ENCODE measurements around the gene CGNL1. TPM values are rescaled to one million over a fixed set of nuclear protein-coding genes. Genes with fewer than 3 reads are reported as not detected.

The CGNL1 gene
- total RNA-seq, 4 donors from 2014 or later = 4.7 to 13.7 (median 7.3) TPM

- no peak for DNase-seq (ENCODE audit: low spot score)
- TF ChIP-seq CTCF (IDR thresholded peaks at IDR 0.05) = no peak
These were observed 165.0 kb downstream of the CGNL1 start for GRCh38 chr15:57541271-57541670.

GRCh38 chr15:57541805-57542504 is 165.7 kb downstream of the CGNL1 start:
- peak; percentile 64 for ATAC-seq (ENCODE audit: low FRiP score)
- DNase-seq (ENCODE audit: low spot score) = peak; percentile 70
- peak in 1 of 3 donors; percentile 38 for TF ChIP-seq CTCF (IDR thresholded peaks at IDR 0.05)

More at GRCh38 chr15:57541271-57541670, 165.0 kb downstream of the CGNL1 start:
- ATAC-seq (ENCODE audit: low FRiP score) = no peak

- ATAC-seq (ENCODE audit: low FRiP score) (no peak), DNase-seq (ENCODE audit: low spot score) (no peak)
- TF ChIP-seq CTCF (IDR thresholded peaks at IDR 0.05) = no peak
These were observed 166.2 kb downstream of the CGNL1 start for GRCh38 chr15:57542505-57542817.

GRCh38 chr15:57544848-57545480 is 168.7 kb downstream of the CGNL1 start:
- ATAC-seq (ENCODE audit: low FRiP score) (no peak), DNase-seq (ENCODE audit: low spot score) (no peak)
- TF ChIP-seq CTCF (IDR thresholded peaks at IDR 0.05) = no peak

- ATAC-seq (ENCODE audit: low FRiP score) (no peak), DNase-seq (ENCODE audit: low spot score) (no peak)
- TF ChIP-seq CTCF (IDR thresholded peaks at IDR 0.05) = no peak
These were observed 169.7 kb downstream of the CGNL1 start for GRCh38 chr15:57545995-57546394.

GRCh38 chr15:57547243-57547755 is 171.0 kb downstream of the CGNL1 start:
- DNase-seq (ENCODE audit: low spot score) (no peak), ATAC-seq (ENCODE audit: low FRiP score) (no peak)
- TF ChIP-seq CTCF (IDR thresholded peaks at IDR 0.05) = no peak

GRCh38 chr15:57548351-57548750 is 172.0 kb downstream of the CGNL1 start:
- DNase-seq (ENCODE audit: low spot score) = no peak
- no peak for TF ChIP-seq CTCF (IDR thresholded peaks at IDR 0.05)
- ATAC-seq (ENCODE audit: low FRiP score) = no peak
